GM23248 (cell line): ENCODE results near the gene ADAM10.

Experiments
- EZH2 ChIP-seq: fragments of 200-600 bp; sonication (generic); IDR thresholded peaks from 2 replicates; pipeline ENCODE4 v1.6.1; 2018; ENCODE audit warnings: antibody characterized with exemption, mild to moderate bottlenecking; ENCODE audit not compliant: insufficient read depth, poor library complexity, severe bottlenecking
- EZH2phosphoT487 ChIP-seq: fragments of 200-600 bp; sonication (generic); IDR thresholded peaks from 2 replicates; pipeline ENCODE4 v1.6.1; 2018; ENCODE audit warnings: antibody characterized with exemption, moderate library complexity, mild to moderate bottlenecking, low read depth; ENCODE audit not compliant: insufficient read depth

DNA sequence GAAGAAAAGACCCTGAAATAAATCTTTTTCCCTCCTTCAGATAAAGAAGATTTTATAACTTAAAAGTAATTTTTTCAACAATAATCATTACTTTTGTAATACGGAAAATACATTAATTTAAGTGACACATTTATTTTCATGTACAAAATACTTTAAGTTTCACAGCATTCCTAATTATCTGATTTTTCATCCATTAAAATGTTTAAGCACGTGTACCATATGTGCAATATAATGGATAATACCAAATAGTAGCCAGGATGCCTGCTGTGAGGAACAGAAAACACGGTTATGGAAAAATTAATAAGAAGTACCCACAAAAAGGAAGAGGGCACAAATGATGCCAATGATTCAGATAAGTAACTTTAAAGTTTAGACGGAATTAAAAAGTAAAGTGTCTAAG is 33.5 kb downstream of the ADAM10 start:
- TF ChIP-seq EZH2 (no peak), EZH2phosphoT487 (no peak)
